Activated CD4-positive, CD25-positive, alpha-beta regulatory T cell treated with anti-CD3 and anti-CD28 coated beads, Interleukin-2, amount 50 U/mL, for 24 hours (primary cell): ENCODE data around the gene PACRG.

Source experiments
- ATAC-seq, 2 donors: fragments of 150-1000 bp; cut with Tn5 transposase; one replicate each; pipeline ENCODE4 v1.10.0; 2021; ENCODE audit warnings: mild to moderate bottlenecking in 1 of 2, moderate library complexity in 1 of 2

Gene PACRG

GRCh38 chr6:163152701-163153100 is 424.9 kb downstream of the PACRG start:
- ATAC-seq = no peak

GRCh38 chr6:163159110-163159509 is 431.3 kb downstream of the PACRG start:
- no peak for ATAC-seq

- ATAC-seq = no peak
Measured at GRCh38 chr6:163159689-163160088, 431.9 kb downstream of the PACRG start.

GRCh38 chr6:163162007-163162873 is 434.5 kb downstream of the PACRG start:
- ATAC-seq = no peak

GRCh38 chr6:163162874-163163213 is 435.1 kb downstream of the PACRG start:
- ATAC-seq = no peak

GRCh38 chr6:163164175-163164900 is 436.6 kb downstream of the PACRG start:
- no peak for ATAC-seq

- ATAC-seq = no peak
Measured at GRCh38 chr6:163165155-163165910, 437.6 kb downstream of the PACRG start.

- no peak for ATAC-seq
Measured at GRCh38 chr6:163165922-163166321, 438.1 kb downstream of the PACRG start.

- ATAC-seq = no peak
Measured at GRCh38 chr6:163166507-163166906, 438.7 kb downstream of the PACRG start.

GRCh38 chr6:163169521-163169920 is 441.7 kb downstream of the PACRG start:
- no peak for ATAC-seq

GRCh38 chr6:163170294-163170883 is 442.6 kb downstream of the PACRG start:
- ATAC-seq = peak; percentile 32 to 43

- no peak for ATAC-seq
Measured at GRCh38 chr6:163173741-163174140, 446.0 kb downstream of the PACRG start.

GRCh38 chr6:163175301-163175700 is 447.5 kb downstream of the PACRG start:
- no peak for ATAC-seq

- ATAC-seq = no peak
Measured at GRCh38 chr6:163176097-163176496, 448.3 kb downstream of the PACRG start.

GRCh38 chr6:163177007-163177406 is 449.2 kb downstream of the PACRG start:
- ATAC-seq = no peak

GRCh38 chr6:163177892-163178420 is 450.2 kb downstream of the PACRG start:
- ATAC-seq = no peak

- ATAC-seq = no peak
Measured at GRCh38 chr6:163179061-163179460, 451.3 kb downstream of the PACRG start.

GRCh38 chr6:163179721-163180120 is 451.9 kb downstream of the PACRG start:
- ATAC-seq = no peak

- ATAC-seq = no peak
Measured at GRCh38 chr6:163180874-163181541, 453.2 kb downstream of the PACRG start.

- no peak for ATAC-seq
Measured at GRCh38 chr6:163181666-163182180, 453.9 kb downstream of the PACRG start.

- ATAC-seq = no peak
Measured at GRCh38 chr6:163182696-163183095, 454.9 kb downstream of the PACRG start.

- no peak for ATAC-seq
Measured at GRCh38 chr6:163183806-163184205, 456.0 kb downstream of the PACRG start.
